Fibroblast of the aortic adventitia (primary cell): ENCODE data around the gene TRPC3. TPM values are rescaled to one million over a fixed set of nuclear protein-coding genes. Genes with fewer than 3 reads are reported as not detected.
"Not testable (repeated sequence)": the region's sequence is repeated elsewhere in the genome, so short reads cannot be mapped to it uniquely, and the experiment has no call there.

Source experiments
- DNase-seq: peaks from one replicate; pipeline ENCODE4 v3.0.0-alpha.2; 2010; ENCODE audit warnings: low read depth
- H3K4me3 ChIP-seq: 2 replicates; pipeline ENCODE4 v1.5.1; 2011; ENCODE audit warnings: low read depth, mild to moderate bottlenecking, control low read depth, low read length, moderate library complexity
- total RNA-seq: library from RNA; depleted of rRNA; stranded (reverse); fragments of >200 nt; gene quantifications from 2 replicates; pipeline ENCODE4 v1.2.3, GENCODE V29; 2012; ENCODE audit warnings: low replicate concordance
- TF ChIP-seq, protein P1 (sequence below): IDR thresholded peaks from 2 replicates; pipeline ENCODE4 v1.5.1; 2011; ENCODE audit warnings: mild to moderate bottlenecking, low read length, control low read depth, inconsistent platforms; ENCODE audit not compliant: insufficient read depth

Gene TRPC3
- total RNA-seq, 1 donor = 0.45 TPM

DNA sequence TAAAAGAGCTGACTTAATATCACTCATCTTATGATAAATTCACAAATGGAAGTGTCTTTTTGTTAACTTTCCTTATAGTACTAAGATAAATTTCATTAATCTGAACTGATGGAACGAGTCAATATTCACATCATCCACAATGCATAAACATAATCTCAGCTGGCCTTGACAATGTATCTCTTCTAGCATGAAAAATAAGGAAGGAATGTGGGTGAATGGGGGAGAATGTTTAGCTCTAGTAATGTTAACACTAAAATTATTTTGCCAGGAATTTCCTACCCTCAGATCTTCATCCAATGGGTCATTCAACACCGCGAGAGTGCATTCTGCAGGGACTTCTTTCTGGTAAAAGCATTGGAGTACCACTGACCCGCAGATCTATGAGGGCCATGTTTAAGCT, 15.8 kb downstream of the TRPC3 start:
- no peak for DNase-seq
- TF ChIP-seq, protein P1, sequence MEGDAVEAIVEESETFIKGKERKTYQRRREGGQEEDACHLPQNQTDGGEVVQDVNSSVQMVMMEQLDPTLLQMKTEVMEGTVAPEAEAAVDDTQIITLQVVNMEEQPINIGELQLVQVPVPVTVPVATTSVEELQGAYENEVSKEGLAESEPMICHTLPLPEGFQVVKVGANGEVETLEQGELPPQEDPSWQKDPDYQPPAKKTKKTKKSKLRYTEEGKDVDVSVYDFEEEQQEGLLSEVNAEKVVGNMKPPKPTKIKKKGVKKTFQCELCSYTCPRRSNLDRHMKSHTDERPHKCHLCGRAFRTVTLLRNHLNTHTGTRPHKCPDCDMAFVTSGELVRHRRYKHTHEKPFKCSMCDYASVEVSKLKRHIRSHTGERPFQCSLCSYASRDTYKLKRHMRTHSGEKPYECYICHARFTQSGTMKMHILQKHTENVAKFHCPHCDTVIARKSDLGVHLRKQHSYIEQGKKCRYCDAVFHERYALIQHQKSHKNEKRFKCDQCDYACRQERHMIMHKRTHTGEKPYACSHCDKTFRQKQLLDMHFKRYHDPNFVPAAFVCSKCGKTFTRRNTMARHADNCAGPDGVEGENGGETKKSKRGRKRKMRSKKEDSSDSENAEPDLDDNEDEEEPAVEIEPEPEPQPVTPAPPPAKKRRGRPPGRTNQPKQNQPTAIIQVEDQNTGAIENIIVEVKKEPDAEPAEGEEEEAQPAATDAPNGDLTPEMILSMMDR = no peak
- H3K4me3 ChIP-seq = no peak overlapping the region

DNA sequence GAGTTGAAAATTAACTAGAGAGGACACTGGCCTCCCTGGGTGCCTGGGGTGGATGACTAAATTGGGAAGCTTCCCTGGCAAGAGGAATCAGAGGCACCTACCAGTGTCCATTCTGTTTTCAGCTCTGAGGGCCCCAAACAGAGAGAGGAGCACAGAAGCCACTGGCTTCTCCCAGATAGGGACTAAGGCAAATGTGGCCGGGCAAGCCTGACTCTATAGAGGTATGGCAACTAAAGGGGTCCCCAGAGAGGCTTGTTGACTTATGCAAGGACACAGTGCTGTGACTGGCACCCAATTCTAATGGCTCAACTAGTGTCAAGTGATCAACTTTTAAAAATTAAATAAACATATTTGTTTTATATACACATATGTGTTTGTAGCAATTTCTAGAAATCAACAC, 17.2 kb downstream of the TRPC3 start:
- H3K4me3 ChIP-seq = no peak overlapping the region
- TF ChIP-seq, protein P1 = no peak
- DNase-seq = no peak

DNA sequence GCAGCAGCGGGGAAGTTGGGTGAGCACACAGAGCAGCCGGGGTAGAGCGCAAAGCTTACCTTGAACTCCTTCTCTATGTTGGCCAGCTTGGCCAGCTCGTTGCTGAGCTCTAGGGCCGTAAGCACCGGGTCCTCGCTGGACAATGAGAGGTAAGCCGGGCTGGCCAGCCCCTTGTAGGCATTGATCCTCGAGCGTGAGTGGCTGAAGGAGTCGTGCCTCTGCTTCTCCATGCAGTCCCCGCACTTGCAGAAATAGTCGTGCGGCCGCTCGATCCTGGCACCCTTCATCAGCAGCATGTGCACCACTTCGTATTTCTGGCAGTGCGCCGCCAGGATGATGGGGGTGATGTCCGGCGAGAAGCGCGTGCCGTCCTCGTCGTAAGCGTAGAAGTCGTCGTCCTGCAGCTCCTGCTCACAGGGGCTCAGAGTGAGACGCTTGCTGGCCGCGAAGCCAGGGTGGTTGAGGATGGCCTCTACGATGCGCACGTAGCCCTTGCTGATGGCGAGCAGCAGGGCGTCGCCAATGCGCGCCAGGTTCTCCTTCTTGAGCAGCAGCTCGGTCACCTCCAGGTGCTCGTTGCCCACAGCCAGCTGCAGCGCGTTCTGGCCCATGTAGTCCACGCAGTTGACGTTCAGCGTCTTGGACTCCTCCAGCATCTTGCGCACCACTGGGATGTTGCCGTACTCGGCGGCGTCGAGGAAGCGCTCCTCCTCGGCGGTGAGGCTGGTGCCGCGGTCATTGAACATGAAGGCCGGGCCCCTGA, 19.5 kb downstream of the TRPC3 start:
- no peak overlapping the region for H3K4me3 ChIP-seq
- TF ChIP-seq, protein P1 = no peak
- DNase-seq = no peak

DNA sequence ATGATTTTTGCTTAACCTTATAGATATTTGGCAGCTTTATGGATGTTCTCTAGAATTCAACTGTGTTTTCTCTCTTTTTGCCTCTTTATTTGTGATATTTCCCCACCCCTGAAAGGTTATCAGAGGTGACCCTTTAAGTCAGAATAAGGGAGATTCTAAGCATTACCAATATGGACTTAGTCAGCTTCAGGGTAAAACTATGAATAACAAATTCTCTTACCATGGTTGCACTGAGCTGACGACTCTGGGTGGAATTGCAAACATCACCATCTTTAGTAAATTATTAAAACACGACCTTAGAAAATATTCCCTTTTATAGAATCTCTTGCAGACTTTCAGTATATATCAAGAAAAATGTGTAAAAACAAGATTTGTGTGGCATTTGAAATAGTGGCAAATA, 21.6 kb downstream of the TRPC3 start:
- H3K4me3 ChIP-seq = no peak overlapping the region
- TF ChIP-seq, protein P1 = no peak
- DNase-seq = no peak

DNA sequence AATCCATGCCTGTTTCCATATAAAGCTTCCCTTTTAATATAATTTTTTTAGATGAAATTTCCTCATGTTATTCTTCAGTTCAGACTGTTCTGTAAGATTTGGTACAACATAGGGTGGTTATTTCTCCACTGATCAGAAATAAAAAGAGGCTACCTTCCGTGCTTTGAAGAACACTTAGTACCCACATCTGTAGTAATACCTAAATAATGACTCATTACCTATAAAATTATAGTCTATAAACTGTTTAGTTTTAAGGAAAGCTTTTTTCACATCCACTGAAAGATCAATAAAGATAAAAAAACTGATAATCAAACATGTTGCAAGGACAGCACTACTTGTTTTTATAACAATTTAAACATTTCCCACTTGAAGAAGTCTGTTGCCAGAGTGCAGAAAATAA, 23.9 kb downstream of the TRPC3 start:
- H3K4me3 ChIP-seq = no peak overlapping the region
- no peak for DNase-seq
- TF ChIP-seq, protein P1 = no peak

DNA sequence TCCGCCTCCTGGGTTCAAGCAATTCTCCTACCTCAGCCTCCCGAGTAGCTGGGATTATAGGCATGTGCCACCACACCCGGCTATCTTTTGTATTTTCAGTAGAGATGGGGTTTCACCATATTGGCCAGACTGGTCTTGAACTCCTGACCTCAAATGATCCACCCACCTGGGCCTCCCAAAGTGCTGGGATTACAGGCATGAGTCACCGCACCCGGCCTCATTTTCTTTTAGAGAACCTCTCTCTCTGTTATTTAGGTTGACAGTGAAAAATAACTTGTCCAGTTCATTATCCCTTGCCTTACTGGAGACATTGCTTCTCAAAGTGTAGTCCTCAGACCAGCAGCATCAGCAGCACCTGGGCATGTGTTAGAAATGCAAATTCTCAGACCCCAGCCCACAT, 25.4 kb downstream of the TRPC3 start:
- not testable (repeated sequence) for DNase-seq

DNA sequence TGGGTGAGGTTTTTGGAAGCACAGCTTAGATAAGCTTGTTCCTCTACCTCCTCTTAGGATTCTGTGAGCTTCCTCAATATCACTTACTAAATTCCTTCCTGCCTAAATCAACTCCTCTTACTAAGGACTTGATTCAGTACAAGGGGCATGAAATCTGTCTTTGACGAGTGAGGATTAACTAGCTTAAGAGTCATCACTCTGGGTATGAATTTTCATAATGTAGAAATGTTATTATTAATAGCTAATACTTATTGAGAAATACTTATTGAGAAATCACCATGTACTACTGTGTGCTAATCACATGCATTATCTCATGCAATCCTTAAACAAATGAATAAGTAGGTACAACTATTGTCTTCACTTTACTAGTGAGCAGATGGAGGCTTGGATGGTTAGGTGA, 28.6 kb downstream of the TRPC3 start:
- no peak for DNase-seq
- TF ChIP-seq, protein P1 = no peak
- no peak overlapping the region for H3K4me3 ChIP-seq

More for the DNA sequence above, 25.4 kb downstream of the TRPC3 start:
- not testable (repeated sequence) for H3K4me3 ChIP-seq
